ENCODE data around the gene LTB4R.
A peak's percentile ranks its signal among the peaks of the same experiment; 100 is the strongest.
"Not testable (repeated sequence)": the region's sequence is repeated elsewhere in the genome, so short reads cannot be mapped to it uniquely, and the experiment has no call there.

The LTB4R gene

GRCh38 chr14:24349742-24350141, 38.4 kb downstream of the LTB4R start:
- TF ChIP-seq CTCF (IDR thresholded peaks at IDR 0.05; ENCODE audit: control insufficient read depth, insufficient read depth, low read depth, low read length, missing control alignments): no peak
- H3K4me3 ChIP-seq (ENCODE audit: control insufficient read depth, low read depth, low read length): no peak overlapping the region
- DNase-seq (ENCODE audit: low read depth): no peak

- H3K4me3 ChIP-seq (ENCODE audit: control insufficient read depth, low read depth, low read length): no peak overlapping the region
- DNase-seq (ENCODE audit: low read depth): no peak
- peak; percentile 20 for TF ChIP-seq CTCF (IDR thresholded peaks at IDR 0.05; ENCODE audit: control insufficient read depth, insufficient read depth, low read depth, low read length, missing control alignments)
Measured at GRCh38 chr14:24351517-24351916, 40.2 kb downstream of the LTB4R start.

GRCh38 chr14:24353559-24354481, 42.5 kb downstream of the LTB4R start:
- TF ChIP-seq CTCF (IDR thresholded peaks at IDR 0.05; ENCODE audit: control insufficient read depth, insufficient read depth, low read depth, low read length, missing control alignments): no peak
- H3K4me3 ChIP-seq (ENCODE audit: control insufficient read depth, low read depth, low read length): no peak overlapping the region
- no peak for DNase-seq (ENCODE audit: low read depth)

GRCh38 chr14:24354482-24354825, 43.2 kb downstream of the LTB4R start:
- DNase-seq (ENCODE audit: low read depth); H3K4me3 ChIP-seq (ENCODE audit: control insufficient read depth, low read depth, low read length): not testable (repeated sequence)

GRCh38 chr14:24355009-24355408, 43.7 kb downstream of the LTB4R start:
- no peak for TF ChIP-seq CTCF (IDR thresholded peaks at IDR 0.05; ENCODE audit: control insufficient read depth, insufficient read depth, low read depth, low read length, missing control alignments)
- no peak for DNase-seq (ENCODE audit: low read depth)
- no peak overlapping the region for H3K4me3 ChIP-seq (ENCODE audit: control insufficient read depth, low read depth, low read length)

GRCh38 chr14:24356208-24356607, 44.9 kb downstream of the LTB4R start:
- TF ChIP-seq CTCF (IDR thresholded peaks at IDR 0.05; ENCODE audit: control insufficient read depth, insufficient read depth, low read depth, low read length, missing control alignments): no peak
- no peak overlapping the region for H3K4me3 ChIP-seq (ENCODE audit: control insufficient read depth, low read depth, low read length)
- no peak for DNase-seq (ENCODE audit: low read depth)

- no peak overlapping the region for H3K4me3 ChIP-seq (ENCODE audit: control insufficient read depth, low read depth, low read length)
- no peak for TF ChIP-seq CTCF (IDR thresholded peaks at IDR 0.05; ENCODE audit: control insufficient read depth, insufficient read depth, low read depth, low read length, missing control alignments)
- no peak for DNase-seq (ENCODE audit: low read depth)
Measured at GRCh38 chr14:24360281-24360680, 49.0 kb downstream of the LTB4R start.
